Breast epithelium (tissue), 4 donors: ENCODE results near the gene DUSP7. TPM values are rescaled to one million over a fixed set of nuclear protein-coding genes. Genes with fewer than 3 reads are reported as not detected.

ENCODE experiments used
- DNase-seq, 2 donors: peaks; one replicate each; pipeline ENCODE4 v3.0.0-alpha.2; 2019; ENCODE audit warnings: low spot score in 2 of 2
- H3K27ac ChIP-seq, 2 donors: fragments of 200-600 bp; sonication (generic) in 1 of 2; one replicate each; pipeline ENCODE4 v1.5.1; 2016 to 2019; ENCODE audit warnings: mild to moderate bottlenecking in 1 of 2
- H3K27me3 ChIP-seq, 2 donors: fragments of 200-600 bp; sonication (generic) in 1 of 2; one replicate each; pipeline versions ENCODE4 v1.5.1 to v1.6.0; 2017 to 2019; ENCODE audit warnings: control low read depth in 1 of 2, mild to moderate bottlenecking in 1 of 2
- H3K36me3 ChIP-seq: fragments of 200-600 bp; one replicate; pipeline ENCODE4 v1.5.1; 2019
- H3K4me1 ChIP-seq, 2 donors: fragments of 200-600 bp; sonication (generic); one replicate each; pipeline ENCODE4 v1.5.1; 2016 to 2019; ENCODE audit warnings: control low read depth in 1 of 2
- H3K4me3 ChIP-seq, 3 donors: fragments of 200-600 bp; sonication (generic); 1 replicate in 2 of 3; 2 replicates in 1 of 3; pipeline ENCODE4 v1.5.1; 2016 to 2019; ENCODE audit warnings: mild to moderate bottlenecking in 3 of 3, moderate library complexity in 2 of 3
- H3K9me3 ChIP-seq, 2 donors: fragments of 200-600 bp; sonication (generic) in 1 of 2; one replicate each; pipeline ENCODE4 v1.5.1; 2016 to 2019; ENCODE audit warnings: control low read depth in 1 of 2
- CTCF ChIP-seq, 3 donors: fragments of 450-650 bp; IDR thresholded peaks; one replicate each; pipeline ENCODE4 v1.5.1; 2016 to 2017; ENCODE audit warnings: antibody characterized with exemption in 3 of 3, mild to moderate bottlenecking in 3 of 3, moderate library complexity in 3 of 3
- POLR2A ChIP-seq: fragments of 450-650 bp; IDR thresholded peaks from one replicate; pipeline ENCODE4 v1.6.1; 2016; ENCODE audit warnings: antibody characterized with exemption, mild to moderate bottlenecking, moderate library complexity
- POLR2AphosphoS5 ChIP-seq, 3 donors: sonication (generic); formaldehyde crosslinking; IDR thresholded peaks; one replicate each; pipeline ENCODE4 v1.6.1; 2017; ENCODE audit warnings: antibody characterized with exemption in 3 of 3
- intact Hi-C: fragments of 100-400 bp; cut with DNase I; formaldehyde crosslinking; loops from one replicate; pipeline ENCODE4 v1.15.1; 2023; ENCODE audit warnings: low total_unique reads
- total RNA-seq, 3 donors: library from RNA; depleted of rRNA; stranded (reverse); fragments of >200 nt; gene quantifications; one replicate each; pipeline ENCODE4 v1.1.0, GENCODE V29; 2016

Gene DUSP7
- total RNA-seq, 3 donors from 2014 or later: 7.0 to 11.1 (median 8.6) TPM

GRCh38 chr3:52056968-52057811, 819 bp upstream of the DUSP7 start:
- Histone ChIP-seq H3K4me3 (peak overlapping the region; percentile 52 to 95 (median 78)), H3K4me1 (peaks cover 16 to 26% of the 10 kb centered on the region in 2 donors), H3K27me3 (no peaks in the 10 kb centered on the region), H3K36me3 (no peaks in the 10 kb centered on the region), H3K9me3 (no peaks in the 10 kb centered on the region), H3K27ac (peak overlapping the region; percentile 92 to 94)
- intact Hi-C loops: loop anchor here (5.0 to 10.0 kb wide), 2 partner anchors 52 to 95 kb away; partner anchors contain the start of gene POC1A
- DNase-seq: peak; percentile 99
- TF ChIP-seq CTCF (IDR thresholded peaks at IDR 0.05) (peak in 1 of 3 donors; percentile 12), POLR2AphosphoS5 (IDR thresholded peaks at IDR 0.05) (peak; percentile 34 to 64 (median 44)), POLR2A (no peak)

GRCh38 chr3:52055537-52056351, 627 bp downstream of the DUSP7 start:
- Histone ChIP-seq H3K4me1 (peaks cover 16 to 31% of the 10 kb centered on the region in 2 donors), H3K36me3 (no peaks in the 10 kb centered on the region)
- intact Hi-C loops: loop anchor here (5.0 to 10.0 kb wide), 2 partner anchors 51 to 97 kb away; partner anchors contain the start of gene POC1A

GRCh38 chr3:52054661-52055511, 1.5 kb downstream of the DUSP7 start:
- Histone ChIP-seq H3K27me3 (no peaks in the 10 kb centered on the region), H3K4me3 (peak overlapping the region; percentile 69 to 95 (median 78)), H3K9me3 (no peaks in the 10 kb centered on the region), H3K27ac (peak overlapping the region; percentile 87 to 94), H3K4me1 (peaks cover 16 to 31% of the 10 kb centered on the region in 2 donors), H3K36me3 (no peaks in the 10 kb centered on the region)
- no peak for DNase-seq
- intact Hi-C loops: loop anchor here (5.0 to 10.0 kb wide), 2 partner anchors 50 to 97 kb away; partner anchors contain the start of gene POC1A
- TF ChIP-seq POLR2A (no peak), POLR2AphosphoS5 (IDR thresholded peaks at IDR 0.05) (no peak), CTCF (IDR thresholded peaks at IDR 0.05) (no peak)

More at GRCh38 chr3:52055537-52056351, 627 bp downstream of the DUSP7 start:
- no peak for DNase-seq
- no peak for TF ChIP-seq POLR2A
- peak in 2 of 3 donors; percentile 19 to 52 for TF ChIP-seq POLR2AphosphoS5 (IDR thresholded peaks at IDR 0.05)
- TF ChIP-seq CTCF (IDR thresholded peaks at IDR 0.05): peak in 1 of 3 donors; percentile 15
- peak overlapping the region; percentile 69 to 95 (median 78) for H3K4me3 ChIP-seq
- H3K27me3 ChIP-seq: no peaks in the 10 kb centered on the region
- no peaks in the 10 kb centered on the region for H3K9me3 ChIP-seq
- peak overlapping the region; percentile 87 to 94 for H3K27ac ChIP-seq

GRCh38 chr3:52053307-52054304, 2.8 kb downstream of the DUSP7 start:
- Histone ChIP-seq H3K27ac (peak overlapping the region; percentile 87 to 94), H3K4me1 (peaks cover 16 to 31% of the 10 kb centered on the region in 2 donors), H3K36me3 (no peaks in the 10 kb centered on the region), H3K9me3 (no peaks in the 10 kb centered on the region), H3K27me3 (no peaks in the 10 kb centered on the region), H3K4me3 (peak overlapping the region; percentile 69 to 95 (median 78))
- peak in 1 of 2 donors; percentile 89 for DNase-seq
- intact Hi-C loops: loop anchor here (10.0 kb wide), 1 partner anchor 49 kb away; no protein-coding TSS in a partner anchor
- TF ChIP-seq POLR2AphosphoS5 (IDR thresholded peaks at IDR 0.05): no peak
- no peak for TF ChIP-seq POLR2A
- TF ChIP-seq CTCF (IDR thresholded peaks at IDR 0.05): peak in 1 of 3 donors; percentile 17
